Ascending aorta (tissue), 2 donors: ENCODE data around the gene TRAPPC14. TPM values are rescaled to one million over a fixed set of nuclear protein-coding genes. Genes with fewer than 3 reads are reported as not detected.

ENCODE experiments used
- DNase-seq, 2 donors: peaks; one replicate each; pipeline ENCODE4 v3.0.0-alpha.2; 2019; ENCODE audit warnings: low spot score in 2 of 2
- H3K27ac ChIP-seq, 2 donors: fragments of 200-600 bp; sonication (generic); one replicate each; pipeline ENCODE4 v1.5.1; 2016 to 2017; ENCODE audit warnings: mild to moderate bottlenecking in 1 of 2
- H3K27me3 ChIP-seq: fragments of 200-600 bp; sonication (generic); one replicate; pipeline ENCODE4 v1.5.1; 2017
- H3K36me3 ChIP-seq, 2 donors: fragments of 200-600 bp; sonication (generic); one replicate each; pipeline ENCODE4 v1.5.1; 2016
- H3K4me1 ChIP-seq, 2 donors: fragments of 200-600 bp; sonication (generic); one replicate each; pipeline ENCODE4 v1.5.1; 2016 to 2017; ENCODE audit warnings: mild to moderate bottlenecking in 1 of 2
- H3K4me3 ChIP-seq, 2 donors: fragments of 200-600 bp; sonication (generic); one replicate each; pipeline ENCODE4 v1.5.1; 2016 to 2017; ENCODE audit warnings: mild to moderate bottlenecking in 1 of 2
- H3K9me3 ChIP-seq, 2 donors: fragments of 200-600 bp; sonication (generic); one replicate each; pipeline ENCODE4 v1.5.1; 2016
- CTCF ChIP-seq, 3 experiments: fragments of 200-600 bp in 2 of 3; fragments of 450-650 bp in 1 of 3; sonication (generic) in 2 of 3; IDR thresholded peaks; one replicate each; pipeline ENCODE4 v1.5.1; 2016 to 2019; ENCODE audit warnings: antibody characterized with exemption in 3 of 3, mild to moderate bottlenecking in 1 of 3, moderate library complexity in 1 of 3
- intact Hi-C: fragments of 100-400 bp; cut with DNase I; formaldehyde crosslinking; loops from one replicate; pipeline ENCODE4 v1.15.1; 2023
- total RNA-seq: library from RNA; depleted of rRNA; stranded (reverse); fragments of >200 nt; gene quantifications from one replicate; pipeline ENCODE4 v1.1.0, GENCODE V29; 2016

The TRAPPC14 gene
- total RNA-seq, 1 donor from 2014 or later = 22.0 TPM

- H3K9me3 ChIP-seq = no peaks in the 10 kb centered on the region
- H3K36me3 ChIP-seq = peaks cover 27 to 37% of the 10 kb centered on the region in 2 donors
- no peak for DNase-seq
- H3K27me3 ChIP-seq = no peaks in the 10 kb centered on the region
- H3K4me3 ChIP-seq = no peak overlapping the region
- no peak for TF ChIP-seq CTCF (IDR thresholded peaks at IDR 0.05)
- intact Hi-C loops = loop anchor here (10.0 kb wide), 1 partner anchor 541 kb away; the partner anchor contains the start of gene GIGYF1
- peaks cover 6 to 15% of the 10 kb centered on the region in 2 donors for H3K4me1 ChIP-seq
- H3K27ac ChIP-seq = peak overlapping the region in 1 of 2 donors; percentile 29
These were observed 4.6 kb downstream of the TRAPPC14 start for GRCh38 chr7:100153708-100154535.

- H3K36me3 ChIP-seq = peaks cover 27 to 37% of the 10 kb centered on the region in 2 donors
- no peak overlapping the region for H3K27ac ChIP-seq
- intact Hi-C loops = loop anchor here (10.0 kb wide), 1 partner anchor 542 kb away; the partner anchor contains the start of gene GIGYF1
- no peak for TF ChIP-seq CTCF (IDR thresholded peaks at IDR 0.05)
- H3K9me3 ChIP-seq = no peaks in the 10 kb centered on the region
- no peak for DNase-seq
- no peak overlapping the region for H3K4me3 ChIP-seq
- no peaks in the 10 kb centered on the region for H3K27me3 ChIP-seq
- peaks cover 6 to 15% of the 10 kb centered on the region in 2 donors for H3K4me1 ChIP-seq
These were observed 5.4 kb downstream of the TRAPPC14 start for GRCh38 chr7:100152937-100153666.

GRCh38 chr7:100152404-100152803 lies 6.1 kb downstream of the TRAPPC14 start:
- H3K4me3 ChIP-seq = no peak overlapping the region
- intact Hi-C loops = loop anchor here (10.0 kb wide), 1 partner anchor 542 kb away; the partner anchor contains the start of gene GIGYF1
- no peak for DNase-seq
- peaks cover 27 to 37% of the 10 kb centered on the region in 2 donors for H3K36me3 ChIP-seq
- TF ChIP-seq CTCF (IDR thresholded peaks at IDR 0.05) = no peak
- peaks cover 6 to 13% of the 10 kb centered on the region in 2 donors for H3K4me1 ChIP-seq
- no peaks in the 10 kb centered on the region for H3K9me3 ChIP-seq
- H3K27me3 ChIP-seq = no peaks in the 10 kb centered on the region
- no peak overlapping the region for H3K27ac ChIP-seq

GRCh38 chr7:100148559-100149328 lies 9.8 kb downstream of the TRAPPC14 start, which contains the start of gene LAMTOR4:
Gene LAMTOR4, plus strand, starts transcription at chr7:100148918. Its CDS starts 55 bp downstream, at chr7:100148973.
- intact Hi-C loops = loop anchor here (1.0 to 2.0 kb wide), 3 partner anchors 22 to 30 kb away; partner anchors contain the start of genes CNPY4, GPC2, MBLAC1 and STAG3
- Histone ChIP-seq H3K36me3 (peaks cover 6 to 8% of the 10 kb centered on the region in 2 donors), H3K27me3 (no peaks in the 10 kb centered on the region), H3K9me3 (no peaks in the 10 kb centered on the region), H3K4me1 (peaks cover 6 to 9% of the 10 kb centered on the region in 2 donors), H3K4me3 (peak within 1 kb of the TSS; percentile 86 to 91), H3K27ac (peak within 1 kb of the TSS; percentile 88 to 89)
- no peak for TF ChIP-seq CTCF (IDR thresholded peaks at IDR 0.05)
- peak; percentile 98 to 99 for DNase-seq

GRCh38 chr7:100148225-100148558 lies 10.3 kb downstream of the TRAPPC14 start:
- H3K9me3 ChIP-seq = no peaks in the 10 kb centered on the region
- DNase-seq = no peak
- no peaks in the 10 kb centered on the region for H3K27me3 ChIP-seq
- H3K4me3 ChIP-seq = peak overlapping the region; percentile 64 to 86
- peaks cover under 1 to 3% of the 10 kb centered on the region in 2 donors for H3K36me3 ChIP-seq
- TF ChIP-seq CTCF (IDR thresholded peaks at IDR 0.05) = no peak
- peaks cover 6 to 9% of the 10 kb centered on the region in 2 donors for H3K4me1 ChIP-seq
- peak overlapping the region; percentile 54 to 89 for H3K27ac ChIP-seq
- intact Hi-C loops = loop anchor here (1.0 to 2.0 kb wide), 3 partner anchors 21 to 29 kb away; partner anchors contain the start of genes CNPY4, GPC2, MBLAC1 and STAG3
